HG03025 (cell line): Measurements from ENCODE around the gene ASB6.

Experiments
- ATAC-seq: cut with Tn5 transposase; IDR thresholded peaks from one replicate; pipeline ENCODE4 v1.9.1; 2021; ENCODE audit warnings: mild to moderate bottlenecking, moderate library complexity; ENCODE audit not compliant: unreplicated experiment, low FRiP score

Gene ASB6

GRCh38 chr9:129641750-129642585 lies at the start of gene ASB6:
TSS of gene ASB6 (minus strand) at chr9:129642151. CDS start at chr9:129641999, 152 bp downstream.
- peak; percentile 78 for ATAC-seq

GRCh38 chr9:129688285-129689043 lies 46.5 kb upstream of the ASB6 start:
- no peak for ATAC-seq

GRCh38 chr9:129687391-129687790 lies 45.4 kb upstream of the ASB6 start:
- no peak for ATAC-seq

GRCh38 chr9:129686736-129687135 lies 44.8 kb upstream of the ASB6 start:
- ATAC-seq, result no peak

- no peak for ATAC-seq
Observed at GRCh38 chr9:129685933-129686259, 43.9 kb upstream of the ASB6 start.

- ATAC-seq, result no peak
Observed at GRCh38 chr9:129685220-129685932, 43.4 kb upstream of the ASB6 start.

GRCh38 chr9:129682381-129682780 lies 40.4 kb upstream of the ASB6 start:
- no peak for ATAC-seq

- ATAC-seq, result no peak
Observed at GRCh38 chr9:129681924-129682323, 40.0 kb upstream of the ASB6 start.

GRCh38 chr9:129679537-129679936 lies 37.6 kb upstream of the ASB6 start:
- no peak for ATAC-seq

- no peak for ATAC-seq
Observed at GRCh38 chr9:129678844-129679243, 36.9 kb upstream of the ASB6 start.

GRCh38 chr9:129677456-129677855 lies 35.5 kb upstream of the ASB6 start:
- no peak for ATAC-seq

GRCh38 chr9:129676975-129677374 lies 35.0 kb upstream of the ASB6 start:
- no peak for ATAC-seq

- ATAC-seq, result no peak
Observed at GRCh38 chr9:129676287-129676686, 34.3 kb upstream of the ASB6 start.

- no peak for ATAC-seq
Observed at GRCh38 chr9:129675620-129676019, 33.7 kb upstream of the ASB6 start.

- ATAC-seq, result no peak
Observed at GRCh38 chr9:129674229-129674628, 32.3 kb upstream of the ASB6 start.

GRCh38 chr9:129673602-129674001 lies 31.7 kb upstream of the ASB6 start:
- ATAC-seq, result no peak

GRCh38 chr9:129672702-129673101 lies 30.8 kb upstream of the ASB6 start:
- ATAC-seq, result no peak

- ATAC-seq, result no peak
Observed at GRCh38 chr9:129671519-129671918, 29.6 kb upstream of the ASB6 start.

- ATAC-seq, result no peak
Observed at GRCh38 chr9:129671065-129671464, 29.1 kb upstream of the ASB6 start.

GRCh38 chr9:129669946-129670345 lies 28.0 kb upstream of the ASB6 start:
- ATAC-seq, result no peak

GRCh38 chr9:129669141-129669718 lies 27.3 kb upstream of the ASB6 start:
- ATAC-seq, result no peak
